Activated CD4-positive, alpha-beta T cell treated with anti-CD3 and anti-CD28 coated beads, Interleukin-2, amount 50 U/mL, for 1 hour (primary cell): ENCODE measurements around the gene TANGO6.
"Not testable (repeated sequence)": the region's sequence is repeated elsewhere in the genome, so short reads cannot be mapped to it uniquely, and the experiment has no call there.

ENCODE experiments used
- DNase-seq: peaks from one replicate; pipeline ENCODE4 v3.0.0-alpha.2; 2020

Gene TANGO6

DNA sequence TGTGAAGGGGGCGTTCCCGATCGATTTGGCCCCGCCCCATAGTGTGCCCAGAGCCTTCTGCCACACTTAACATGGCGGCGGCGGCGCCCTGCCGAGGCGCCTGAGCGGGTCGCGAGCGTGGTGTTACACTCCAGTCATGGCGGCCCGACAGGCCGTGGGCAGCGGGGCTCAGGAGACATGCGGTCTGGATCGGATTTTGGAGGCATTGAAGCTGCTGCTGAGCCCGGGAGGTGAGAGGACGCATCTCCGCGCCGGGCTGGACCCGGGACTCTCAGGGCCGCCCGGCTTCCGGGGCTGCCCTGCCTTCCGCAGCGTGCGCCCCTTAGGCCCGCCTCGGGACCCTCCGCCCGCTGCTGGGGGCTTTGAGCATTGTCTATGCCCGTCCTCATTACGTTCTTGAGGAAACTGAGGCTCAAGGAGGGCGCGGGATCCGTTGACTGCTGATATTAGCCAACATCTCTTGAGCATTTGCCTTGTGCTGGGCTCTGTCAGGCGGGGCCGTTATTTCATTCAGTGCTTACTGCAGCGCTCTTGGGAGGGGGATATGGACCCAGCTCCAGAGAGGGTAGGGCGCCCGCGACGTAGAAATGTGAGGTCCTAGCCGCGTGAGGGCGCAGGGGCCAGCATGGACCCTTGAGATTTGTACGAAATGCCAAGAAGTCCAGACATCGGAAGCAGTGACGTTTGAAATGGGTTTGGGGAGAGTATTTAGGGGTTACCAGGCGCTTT lies at the start of gene TANGO6:
Gene TANGO6, plus strand, starts transcription at position 50 of the 729 bp plus-strand sequence. Its CDS starts 87 bp downstream, at position 137.
- peak; percentile 91 for DNase-seq

DNA sequence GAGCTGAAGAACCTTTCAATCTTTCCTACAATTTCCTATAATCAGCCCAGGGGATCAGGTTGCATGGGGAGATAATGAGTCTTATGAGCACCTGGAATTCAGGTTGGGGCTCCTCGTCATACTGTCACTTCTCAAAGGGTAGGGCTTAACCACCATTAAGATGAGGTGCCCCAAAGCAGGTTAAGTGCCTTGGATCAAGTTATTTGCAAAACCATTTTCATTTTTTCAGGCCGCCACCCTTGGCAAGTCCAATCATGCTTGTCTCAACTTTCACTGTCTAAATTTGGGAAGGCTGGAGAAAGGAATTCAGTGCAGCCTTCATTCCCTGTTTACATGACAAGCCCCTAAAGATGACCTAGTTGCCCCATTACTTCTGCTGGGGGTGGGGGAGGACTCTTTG lies 44.9 kb upstream of the TANGO6 start:
- DNase-seq, result no peak

- peak; percentile 11 for DNase-seq
Observed at GRCh38 chr16:68800257-68800875, 43.0 kb upstream of the TANGO6 start.

DNA sequence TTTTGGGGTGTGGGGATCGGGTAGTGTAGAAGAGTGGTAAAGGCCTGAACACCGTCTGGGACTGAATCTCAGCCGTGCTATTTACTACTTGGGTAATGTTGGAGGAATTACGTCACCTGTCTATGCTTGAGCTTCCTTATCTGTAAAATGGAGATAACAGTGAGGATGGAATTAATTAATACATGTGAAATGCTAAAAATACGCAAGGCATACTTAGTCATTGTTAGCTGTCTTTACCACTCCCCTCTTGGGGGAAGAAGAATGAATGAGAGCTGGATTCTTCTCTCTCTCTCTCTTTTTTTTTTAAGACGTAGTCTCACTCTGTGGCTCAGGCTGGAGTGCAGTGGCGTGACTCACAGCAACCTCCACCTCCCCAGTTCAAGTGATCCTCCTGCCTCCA lies 41.1 kb upstream of the TANGO6 start:
- DNase-seq, result no peak

GRCh38 chr16:68806422-68806821 lies 36.9 kb upstream of the TANGO6 start:
- no peak for DNase-seq

DNA sequence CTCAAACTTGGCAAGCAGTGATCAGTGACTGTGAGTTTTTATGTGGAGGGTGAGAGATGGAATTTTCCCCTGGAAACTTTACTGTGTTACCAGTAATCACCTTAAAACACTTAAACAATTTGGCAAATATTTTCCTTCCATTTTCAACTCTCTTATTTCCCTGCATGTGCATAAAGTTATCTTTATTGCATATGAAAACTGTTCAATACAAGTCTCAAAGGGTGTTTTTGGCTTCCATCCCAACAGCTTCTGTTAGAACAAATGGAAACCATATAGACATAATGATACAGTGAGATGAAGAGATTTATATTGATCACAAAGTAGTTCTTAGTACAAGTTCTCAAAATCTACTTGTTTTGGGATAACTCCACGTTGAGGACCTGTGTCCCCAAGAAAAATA lies 36.4 kb upstream of the TANGO6 start:
- DNase-seq, result no peak

DNA sequence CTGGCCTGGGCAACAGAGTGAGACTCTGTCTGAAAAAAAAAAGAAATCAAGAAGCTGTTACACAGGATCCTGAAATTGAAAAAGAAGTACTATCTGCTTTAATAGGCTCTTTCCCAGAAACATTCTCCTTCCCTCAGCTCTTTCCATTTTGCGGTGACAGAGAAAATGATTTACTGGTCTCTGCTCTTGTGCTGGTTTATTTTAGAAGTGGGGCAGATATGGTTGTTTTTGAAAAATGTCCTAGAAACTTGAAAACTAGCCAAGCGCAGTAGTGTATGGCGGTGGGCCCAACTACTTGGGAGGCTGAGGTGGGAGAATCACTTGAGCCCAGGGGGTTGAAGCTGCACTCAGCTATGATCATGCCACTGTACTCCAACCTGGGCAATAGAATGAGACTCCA lies 28.8 kb upstream of the TANGO6 start:
- no peak for DNase-seq

GRCh38 chr16:68823401-68824135 lies 19.8 kb upstream of the TANGO6 start:
- no peak for DNase-seq

GRCh38 chr16:68825427-68825826 lies 17.9 kb upstream of the TANGO6 start:
- no peak for DNase-seq

GRCh38 chr16:68826652-68827051 lies 16.7 kb upstream of the TANGO6 start:
- DNase-seq, result no peak

GRCh38 chr16:68833251-68833650 lies 10.1 kb upstream of the TANGO6 start:
- no peak for DNase-seq

GRCh38 chr16:68834550-68834949 lies 8.8 kb upstream of the TANGO6 start:
- no peak for DNase-seq

DNA sequence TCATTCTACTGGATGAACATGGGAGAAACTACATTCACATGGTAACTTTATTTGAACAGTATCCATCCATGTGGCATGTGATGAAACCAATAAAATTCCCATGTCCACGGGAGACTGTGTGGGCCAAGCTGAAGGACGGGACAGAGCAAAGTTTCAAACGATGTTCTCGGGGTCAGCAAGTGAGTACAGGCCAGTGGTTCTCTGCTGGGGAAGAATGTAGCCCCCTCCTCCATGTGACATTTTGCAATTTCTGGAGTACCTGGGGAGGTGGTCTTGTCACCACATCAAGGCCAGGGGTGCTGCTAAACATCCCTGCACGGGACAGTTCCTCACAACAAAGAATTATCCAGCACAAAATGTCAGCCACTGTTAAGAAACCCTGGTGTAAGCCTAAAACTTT lies 7.4 kb upstream of the TANGO6 start:
- no peak for DNase-seq

DNA sequence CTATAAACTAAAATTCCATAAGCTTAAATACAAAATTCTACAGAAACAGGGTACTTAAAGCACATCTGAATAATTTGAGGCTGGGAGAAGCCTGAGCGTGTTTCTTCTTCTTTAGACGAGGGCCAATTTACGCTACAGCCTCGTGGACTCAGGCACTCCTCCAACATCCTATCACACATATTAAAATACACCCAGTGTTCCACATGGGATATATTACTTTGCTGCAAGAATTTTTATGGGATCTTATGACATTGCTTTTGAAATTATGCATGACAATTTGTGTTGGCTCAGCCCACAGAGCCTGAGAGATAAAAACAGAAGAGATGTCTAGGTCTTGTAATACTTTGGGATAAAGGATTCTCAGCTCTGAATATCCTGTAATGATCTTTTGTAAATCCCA lies 3.5 kb upstream of the TANGO6 start:
- no peak for DNase-seq

- DNase-seq, result not testable (repeated sequence)
Observed at GRCh38 chr16:68842964-68843481, 308 bp upstream of the TANGO6 start.

GRCh38 chr16:68844211-68844564 lies 857 bp downstream of the TANGO6 start:
- DNase-seq, result no peak

DNA sequence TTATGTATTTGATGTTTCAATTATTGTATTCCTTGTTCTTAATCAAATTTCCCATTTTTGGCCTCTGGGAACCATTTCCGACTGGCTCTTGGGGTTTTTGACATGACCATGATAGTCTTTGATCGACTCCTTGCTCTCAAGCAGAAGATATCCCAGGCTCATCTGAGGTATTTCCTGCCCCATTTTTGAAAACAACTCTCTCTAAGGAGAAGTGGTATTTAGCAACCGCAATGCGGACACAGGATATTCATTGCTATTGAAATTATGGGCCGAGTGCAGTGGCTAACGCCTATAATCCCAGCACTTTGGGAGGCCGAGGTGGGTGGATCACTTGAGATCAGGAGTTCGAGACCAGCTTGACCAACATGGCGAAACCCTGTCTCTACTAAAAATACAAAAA lies 5.5 kb downstream of the TANGO6 start:
- DNase-seq, result no peak

DNA sequence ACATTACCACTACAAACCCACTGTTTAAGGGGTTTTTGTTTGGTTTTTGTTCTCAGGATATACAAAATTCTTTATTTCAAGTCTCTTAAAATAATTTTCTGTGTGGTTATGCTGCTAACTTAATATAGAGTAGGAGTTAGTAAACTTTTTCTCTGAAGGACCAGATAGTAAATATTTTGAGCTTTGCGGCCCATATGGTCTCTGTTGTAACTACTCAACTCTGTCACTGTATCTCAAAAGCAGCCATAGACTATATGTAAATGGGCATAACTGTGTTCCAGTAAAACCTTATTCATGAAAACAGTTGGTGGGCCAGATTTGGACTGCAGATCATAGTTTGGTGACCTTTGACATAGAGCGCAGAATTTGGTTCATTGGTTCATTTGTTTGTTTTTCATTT lies 7.2 kb downstream of the TANGO6 start:
- DNase-seq, result no peak

- no peak for DNase-seq
Observed at GRCh38 chr16:68851601-68852000, 8.3 kb downstream of the TANGO6 start.

- no peak for DNase-seq
Observed at GRCh38 chr16:68857479-68857878, 14.1 kb downstream of the TANGO6 start.

DNA sequence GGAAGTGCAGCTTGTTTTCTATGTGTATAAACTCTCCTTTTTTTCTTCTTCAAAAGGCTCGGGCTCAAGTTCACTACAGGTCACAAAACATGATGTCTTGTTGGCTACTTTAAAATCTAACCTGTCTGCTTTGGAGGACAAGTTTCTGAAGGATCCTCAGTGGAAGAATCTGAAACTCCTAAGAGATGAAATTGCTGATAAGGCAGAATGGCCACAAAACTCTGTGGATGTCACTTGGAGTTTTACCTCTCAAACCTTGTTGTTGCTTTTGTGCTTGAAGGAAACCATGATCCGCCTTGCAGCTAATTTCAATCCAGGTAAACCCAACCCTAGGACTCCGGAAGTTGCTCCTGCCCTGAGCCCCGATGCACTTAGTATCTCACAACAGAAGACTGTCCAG lies 16.5 kb downstream of the TANGO6 start:
- DNase-seq, result no peak

DNA sequence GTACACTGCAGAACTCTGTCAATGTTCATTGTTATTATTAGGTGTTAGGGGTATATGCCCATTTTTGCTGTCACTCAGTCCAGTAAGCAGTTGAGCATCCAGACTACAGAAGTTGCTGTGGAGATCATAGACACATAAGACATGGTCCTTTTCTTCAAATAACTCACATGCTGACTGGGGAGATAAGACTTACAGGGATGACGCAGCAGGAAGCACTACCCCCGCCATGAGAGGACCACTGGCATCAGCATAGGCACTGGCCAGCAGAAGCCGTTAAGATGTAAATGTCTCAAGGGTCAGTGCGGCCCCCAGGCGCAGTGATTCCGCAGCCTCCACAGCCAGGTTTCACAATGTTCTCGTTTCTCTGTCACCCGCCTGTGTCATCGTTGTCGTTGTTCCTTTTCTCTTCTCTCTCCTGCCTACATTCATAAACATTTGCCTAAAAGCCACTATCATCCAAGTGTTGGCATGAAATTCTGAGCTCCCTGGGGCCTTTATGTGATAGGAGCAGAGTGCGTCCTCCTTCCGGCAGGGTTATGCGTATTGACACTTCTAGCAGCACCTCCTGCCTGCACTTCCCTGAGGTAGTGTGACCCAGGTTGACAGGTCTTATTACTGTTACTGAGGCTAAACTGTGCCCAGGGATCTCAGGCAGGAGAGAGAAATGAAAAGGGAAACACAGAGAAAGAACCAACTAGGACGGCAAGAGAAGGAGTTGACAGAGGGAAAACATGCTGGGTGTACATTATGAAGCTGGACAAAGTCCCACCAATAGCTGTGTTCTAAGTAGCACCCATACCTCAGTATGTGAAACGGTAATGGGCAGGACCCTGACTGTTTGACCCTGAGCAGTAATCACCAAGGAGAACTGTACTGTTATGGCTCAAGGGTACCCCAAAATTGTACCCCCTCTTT lies 17.9 kb downstream of the TANGO6 start:
- no peak for DNase-seq

GRCh38 chr16:68866933-68867332 lies 23.6 kb downstream of the TANGO6 start:
- DNase-seq, result no peak
